Endothelial cell of umbilical vein (primary cell): ENCODE data around the gene ADNP.
A peak's percentile ranks its signal among the peaks of the same experiment; 100 is the strongest.

Source experiments
- EZH2 ChIP-seq: IDR thresholded peaks from 2 replicates; pipeline ENCODE4 v1.6.1; 2012; ENCODE audit warnings: borderline replicate concordance, low read depth, mild to moderate bottlenecking, moderate library complexity, low read length, inconsistent platforms; ENCODE audit not compliant: severe bottlenecking
- FOS ChIP-seq: IDR thresholded peaks from 2 replicates; pipeline ENCODE4 v1.6.1; 2011; ENCODE audit warnings: mild to moderate bottlenecking, low read length, moderate library complexity, borderline replicate concordance; ENCODE audit not compliant: insufficient read depth
- POLR2AphosphoS5 ChIP-seq: IDR thresholded peaks from 2 replicates; pipeline ENCODE4 v1.6.1; 2012; ENCODE audit warnings: low read depth, mild to moderate bottlenecking, control low read depth, low read length, moderate library complexity; ENCODE audit not compliant: insufficient read depth
- TF ChIP-seq, protein P1 (sequence below), 2 donors: IDR thresholded peaks; 1 replicate in 1 of 2; 2 replicates in 1 of 2; pipeline ENCODE4 v1.5.1; 2011; ENCODE audit warnings: low read length in 2 of 2, mild to moderate bottlenecking in 2 of 2, moderate library complexity in 2 of 2, control low read depth in 1 of 2, inconsistent platforms in 1 of 2, low read depth in 1 of 2; ENCODE audit not compliant: insufficient read depth in 1 of 2; ENCODE audit errors: extremely low read depth in 1 of 2

DNA sequence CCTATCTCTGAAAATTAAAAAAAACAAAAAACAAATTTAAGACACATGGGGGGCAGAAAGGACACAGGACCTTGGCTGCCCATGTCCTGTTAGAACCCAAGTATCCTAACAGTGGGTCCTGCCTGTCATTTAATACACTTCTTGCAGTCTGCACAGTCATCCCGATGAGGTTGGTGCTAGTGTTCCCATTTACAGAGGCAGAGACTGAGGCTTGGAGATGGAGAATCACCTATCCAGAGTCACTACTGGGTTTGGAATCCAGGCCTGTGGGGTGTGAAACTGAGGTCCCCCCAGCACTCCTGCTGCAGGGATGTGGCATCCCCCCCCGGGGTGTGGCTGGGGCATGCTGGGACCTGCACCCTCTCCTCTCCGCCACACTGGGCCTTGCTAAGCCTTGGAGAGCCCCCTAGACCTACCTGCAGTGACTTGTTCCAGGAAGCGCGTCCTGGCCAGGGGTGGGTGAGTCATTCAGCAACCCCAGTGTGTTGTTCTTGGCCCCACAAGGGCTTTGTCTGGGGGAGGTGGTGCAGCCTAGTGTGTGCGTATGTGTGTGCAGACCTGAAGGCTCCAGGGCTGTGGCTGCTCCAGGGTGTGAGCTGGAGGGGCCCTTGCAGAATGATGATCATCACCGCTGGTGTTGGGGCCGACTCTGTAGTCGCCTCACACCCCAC lies 86.7 kb downstream of the ADNP start:
- TF ChIP-seq, protein P1, sequence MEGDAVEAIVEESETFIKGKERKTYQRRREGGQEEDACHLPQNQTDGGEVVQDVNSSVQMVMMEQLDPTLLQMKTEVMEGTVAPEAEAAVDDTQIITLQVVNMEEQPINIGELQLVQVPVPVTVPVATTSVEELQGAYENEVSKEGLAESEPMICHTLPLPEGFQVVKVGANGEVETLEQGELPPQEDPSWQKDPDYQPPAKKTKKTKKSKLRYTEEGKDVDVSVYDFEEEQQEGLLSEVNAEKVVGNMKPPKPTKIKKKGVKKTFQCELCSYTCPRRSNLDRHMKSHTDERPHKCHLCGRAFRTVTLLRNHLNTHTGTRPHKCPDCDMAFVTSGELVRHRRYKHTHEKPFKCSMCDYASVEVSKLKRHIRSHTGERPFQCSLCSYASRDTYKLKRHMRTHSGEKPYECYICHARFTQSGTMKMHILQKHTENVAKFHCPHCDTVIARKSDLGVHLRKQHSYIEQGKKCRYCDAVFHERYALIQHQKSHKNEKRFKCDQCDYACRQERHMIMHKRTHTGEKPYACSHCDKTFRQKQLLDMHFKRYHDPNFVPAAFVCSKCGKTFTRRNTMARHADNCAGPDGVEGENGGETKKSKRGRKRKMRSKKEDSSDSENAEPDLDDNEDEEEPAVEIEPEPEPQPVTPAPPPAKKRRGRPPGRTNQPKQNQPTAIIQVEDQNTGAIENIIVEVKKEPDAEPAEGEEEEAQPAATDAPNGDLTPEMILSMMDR (IDR thresholded peaks at IDR 0.05; ENCODE audit: extremely low read depth in 1 of 2, insufficient read depth in 1 of 2, low read depth in 1 of 2, low read length in 2 of 2), result no peak
- TF ChIP-seq POLR2AphosphoS5, result peak; percentile 32
- TF ChIP-seq EZH2, result no peak
- peak; percentile 32 for TF ChIP-seq FOS
